T-helper 1 cell (primary cell): Measurements from ENCODE around the gene FADS2.

ENCODE experiments used
- DNase-seq, 5 donors: peaks; one replicate each; pipeline ENCODE4 v3.0.0-alpha.2; 2012 to 2020
- total RNA-seq, 4 donors: gene quantifications; one replicate each; lab custom pipeline; 2026; lab: John Stamatoyannopoulos, UW

Gene FADS2
- 0.39 to 19.8 (median 0.88) reads per million in 4 donors for total RNA-seq

- peak; percentile 39 to 90 (median 43) for DNase-seq
Measured at GRCh38 chr11:61827571-61828378, at the start of gene FADS2. Gene FADS2 (plus strand): TSS chr11:61828300. CDS start chr11:61828391, 91 bp downstream.

GRCh38 chr11:61778357-61778886 lies 49.7 kb upstream of the FADS2 start:
- DNase-seq = no peak

- DNase-seq = no peak
Measured at GRCh38 chr11:61778920-61779650, 49.0 kb upstream of the FADS2 start.

GRCh38 chr11:61779666-61780525 lies 48.2 kb upstream of the FADS2 start:
- no peak for DNase-seq

GRCh38 chr11:61780581-61781162 lies 47.4 kb upstream of the FADS2 start:
- no peak for DNase-seq

- no peak for DNase-seq
Measured at GRCh38 chr11:61781585-61781984, 46.5 kb upstream of the FADS2 start.

- no peak for DNase-seq
Measured at GRCh38 chr11:61782299-61782698, 45.8 kb upstream of the FADS2 start.

- no peak for DNase-seq
Measured at GRCh38 chr11:61782841-61783240, 45.3 kb upstream of the FADS2 start.

GRCh38 chr11:61783717-61784505 lies 44.2 kb upstream of the FADS2 start:
- no peak for DNase-seq

GRCh38 chr11:61784506-61784805 lies 43.6 kb upstream of the FADS2 start:
- DNase-seq = no peak

- no peak for DNase-seq
Measured at GRCh38 chr11:61785837-61786402, 42.2 kb upstream of the FADS2 start.

- peak in 1 of 5 donors; percentile 23 for DNase-seq
Measured at GRCh38 chr11:61787928-61788491, 40.1 kb upstream of the FADS2 start.

- DNase-seq = peak in 2 of 5 donors; percentile 38 to 58
Measured at GRCh38 chr11:61791737-61792309, 36.3 kb upstream of the FADS2 start.

- DNase-seq = peak; percentile 73 to 92 (median 82)
Measured at GRCh38 chr11:61792310-61793082, 35.6 kb upstream of the FADS2 start, which contains the start of the genes FEN1 and TMEM258. Gene FEN1 (plus strand): TSS chr11:61792911. CDS start chr11:61795362, 2,451 bp downstream. Gene TMEM258 (minus strand): TSS chr11:61792599. CDS start chr11:61792558, 41 bp downstream.

- DNase-seq = no peak
Measured at GRCh38 chr11:61793083-61793828, 34.8 kb upstream of the FADS2 start.

GRCh38 chr11:61793829-61794204 lies 34.3 kb upstream of the FADS2 start:
- DNase-seq = no peak

GRCh38 chr11:61794579-61794978 lies 33.5 kb upstream of the FADS2 start:
- no peak for DNase-seq

- DNase-seq = no peak
Measured at GRCh38 chr11:61795459-61795858, 32.6 kb upstream of the FADS2 start.
